Stimulated activated CD4-positive, alpha-beta T cell treated with anti-CD3 and anti-CD28 coated beads, Interleukin-15, amount 100 ng/mL, for 24 hours (primary cell): Measurements from ENCODE around the gene TSPAN9.
A peak's percentile ranks its signal among the peaks of the same experiment; 100 is the strongest.

Source experiments
- DNase-seq: peaks from one replicate; pipeline ENCODE4 v3.0.0-alpha.2; 2020

The TSPAN9 gene

GRCh38 chr12:3282384-3282670, 205.1 kb downstream of the TSPAN9 start:
- DNase-seq = no peak

DNA sequence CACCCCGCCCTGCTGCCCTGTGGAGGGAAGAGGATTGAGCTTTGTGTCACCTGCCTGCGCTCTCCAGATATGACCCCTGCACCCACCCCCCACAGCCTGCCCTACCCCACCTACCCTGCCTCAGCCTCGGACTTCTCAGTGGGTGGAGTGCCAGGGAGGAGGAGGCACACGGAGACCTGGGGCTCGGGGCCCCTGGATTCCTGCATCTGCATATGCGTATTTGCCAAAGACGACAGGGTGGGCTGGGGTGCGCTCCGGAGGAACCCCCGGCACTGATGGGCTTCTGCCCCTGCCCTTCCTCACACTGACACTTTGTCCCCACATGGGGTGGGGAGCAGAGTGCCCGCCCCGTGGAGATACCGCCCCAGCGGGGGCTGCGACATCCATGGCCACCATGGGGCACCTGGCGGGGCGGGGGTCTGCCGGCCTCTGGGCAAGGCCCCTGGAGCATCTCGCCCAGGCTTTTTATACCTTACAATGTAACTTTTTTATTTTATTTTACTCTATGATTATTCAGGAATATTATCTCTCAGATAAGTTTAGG, 206.0 kb downstream of the TSPAN9 start:
- DNase-seq = no peak

- DNase-seq = no peak
Measured at GRCh38 chr12:3284405-3284804, 207.2 kb downstream of the TSPAN9 start.

DNA sequence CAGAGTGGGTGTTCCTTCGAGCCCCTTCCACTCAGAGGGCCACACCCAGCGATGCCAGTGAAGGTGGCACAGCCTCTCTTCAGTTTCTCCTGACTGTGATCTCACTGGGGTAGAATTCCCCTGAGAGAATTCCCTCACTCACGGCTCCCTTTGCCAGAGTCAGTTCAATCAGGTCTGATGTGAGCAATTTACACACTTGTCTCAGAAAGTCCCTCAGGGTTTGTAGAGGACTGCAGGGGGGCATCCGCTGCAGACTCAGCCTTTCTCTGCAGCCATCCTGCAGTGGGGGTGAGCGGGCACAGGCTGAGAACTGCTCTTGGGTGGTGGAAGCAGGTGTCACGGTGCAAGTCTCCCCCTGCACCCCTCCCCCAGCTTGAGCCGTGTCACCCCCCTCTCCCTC, 208.4 kb downstream of the TSPAN9 start:
- DNase-seq = no peak

DNA sequence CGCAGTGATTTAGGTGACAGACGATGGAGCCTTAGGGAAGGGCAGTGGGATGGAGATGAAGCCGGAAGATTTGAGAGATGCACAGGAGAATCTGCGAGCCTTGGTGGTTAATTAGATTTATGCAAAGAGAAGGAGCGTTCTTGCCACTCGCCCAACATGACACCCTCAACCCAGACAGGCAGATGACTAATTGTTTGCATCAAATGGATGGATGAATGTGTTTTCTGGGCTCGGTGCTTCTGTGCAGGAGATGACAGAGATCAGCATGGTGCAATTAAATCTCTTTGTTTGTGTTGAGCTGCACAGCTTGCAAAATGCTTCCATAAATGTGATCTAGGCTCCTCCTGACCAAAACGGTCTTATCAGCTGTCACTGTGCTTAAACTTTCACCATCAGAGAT, 211.5 kb downstream of the TSPAN9 start:
- no peak for DNase-seq

GRCh38 chr12:3289702-3290101, 212.5 kb downstream of the TSPAN9 start:
- DNase-seq = no peak

DNA sequence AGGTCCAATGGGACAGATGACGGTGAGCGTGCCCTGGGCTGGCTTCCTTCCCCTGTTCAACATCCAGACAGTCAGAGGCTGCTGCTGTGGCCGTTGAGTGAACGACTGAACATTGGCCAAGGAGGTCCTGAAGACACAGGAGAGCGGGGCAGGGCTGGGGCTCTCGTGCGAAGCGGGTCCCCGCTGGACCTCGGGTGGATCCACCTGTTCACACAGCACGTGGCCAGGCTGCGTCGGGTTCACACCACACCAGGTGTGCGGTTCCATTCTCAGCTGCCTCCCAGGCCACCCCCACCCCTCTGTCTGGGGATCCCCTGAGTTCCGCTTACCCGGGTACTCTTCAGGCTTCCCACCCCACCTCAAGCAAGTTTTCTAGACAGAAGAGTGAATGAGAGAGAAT, 214.8 kb downstream of the TSPAN9 start:
- no peak for DNase-seq

GRCh38 chr12:3292677-3293412, 215.7 kb downstream of the TSPAN9 start:
- DNase-seq = no peak

- DNase-seq = no peak
Measured at GRCh38 chr12:3293446-3294161, 216.4 kb downstream of the TSPAN9 start.

DNA sequence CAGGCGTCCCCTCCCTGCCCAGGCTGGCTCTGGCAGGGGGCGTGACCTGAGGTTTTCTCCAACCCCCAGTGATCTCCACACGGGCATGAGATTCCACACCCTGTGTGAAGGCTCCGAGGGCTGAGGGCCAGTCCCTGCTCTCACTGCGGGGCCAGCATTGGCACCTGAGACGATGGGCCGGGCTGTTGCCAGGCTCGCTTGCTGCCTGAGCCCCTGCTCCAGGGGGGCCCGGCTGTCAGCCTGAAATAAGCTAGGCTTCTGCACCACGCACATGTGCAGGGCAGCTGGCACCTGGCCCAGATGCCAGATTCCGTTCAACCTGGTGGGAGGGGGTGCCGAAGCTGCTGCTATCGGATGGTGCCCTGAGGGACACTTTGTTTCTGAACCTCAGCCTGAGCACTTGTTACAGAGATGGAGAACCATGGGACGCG, 217.3 kb downstream of the TSPAN9 start:
- DNase-seq = no peak

DNA sequence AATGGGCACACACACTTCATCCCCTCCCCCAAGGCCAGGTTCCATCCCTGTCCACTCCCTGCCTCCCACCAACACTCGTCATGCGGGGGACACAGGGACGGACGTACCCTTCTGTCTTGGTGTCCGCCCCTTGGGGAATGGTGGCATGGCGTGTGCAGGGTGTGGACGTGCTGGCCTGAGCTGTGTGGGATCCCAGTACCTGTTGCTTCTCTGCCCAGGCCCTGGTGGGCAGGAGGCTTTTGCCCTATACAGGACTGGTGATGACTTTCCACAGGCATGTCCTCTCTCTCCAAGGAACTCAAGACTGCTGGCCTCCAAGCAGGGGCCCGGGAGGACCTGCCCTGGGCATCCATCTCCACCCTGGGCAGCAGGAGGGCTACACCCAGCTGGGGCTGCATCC, 218.0 kb downstream of the TSPAN9 start:
- DNase-seq = no peak

DNA sequence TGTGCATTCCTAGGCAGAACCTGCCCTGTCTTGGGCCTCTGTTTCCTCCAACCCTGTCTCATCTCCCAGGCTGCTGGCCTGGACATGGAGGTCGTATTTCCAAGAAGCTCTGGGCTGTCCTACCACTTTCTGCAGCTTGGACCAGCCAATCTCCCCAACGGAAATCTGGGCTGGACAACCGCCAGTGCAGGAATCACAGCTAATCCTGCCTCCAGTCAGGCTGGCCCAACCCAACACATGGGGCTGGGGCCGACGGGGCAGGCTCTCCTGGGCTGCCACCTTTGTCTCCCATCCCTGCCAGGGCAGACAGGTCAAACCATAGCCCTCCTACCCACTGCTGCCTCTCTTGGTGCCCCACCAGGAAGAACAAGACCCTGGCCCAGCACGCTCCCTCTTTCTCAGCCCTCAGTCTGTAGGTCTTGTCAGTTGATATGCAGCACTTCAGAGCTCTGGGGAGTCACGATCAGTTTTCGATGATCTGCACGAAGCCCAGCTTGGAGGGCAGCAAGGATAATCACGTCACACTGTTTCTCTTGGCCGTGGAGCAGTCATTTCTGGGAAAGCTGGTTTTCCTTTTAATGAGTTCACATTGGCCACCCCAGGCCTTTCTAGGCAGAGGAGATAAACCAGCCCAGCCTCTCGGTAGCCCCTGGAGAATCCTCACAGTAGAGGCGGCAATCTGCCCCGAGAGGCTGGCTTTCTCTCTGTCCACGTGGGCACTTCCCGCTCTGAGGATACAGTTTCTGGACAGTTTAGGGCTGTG, 218.6 kb downstream of the TSPAN9 start:
- DNase-seq = no peak

DNA sequence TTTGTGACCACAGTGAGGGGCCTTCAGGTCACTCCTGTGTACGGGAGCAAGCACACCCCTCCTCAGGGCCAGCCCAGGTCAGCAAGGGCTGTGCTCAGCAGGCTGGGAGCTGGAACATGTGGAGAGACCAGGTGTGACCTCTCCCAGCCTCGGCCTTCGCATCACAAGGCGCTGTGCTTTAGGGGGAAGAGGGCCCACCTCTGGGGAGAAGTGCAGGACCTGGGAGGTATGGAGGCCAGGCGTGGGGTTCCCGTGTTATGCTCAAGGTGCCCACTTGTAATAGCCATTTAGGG, 219.2 kb downstream of the TSPAN9 start:
- no peak for DNase-seq

DNA sequence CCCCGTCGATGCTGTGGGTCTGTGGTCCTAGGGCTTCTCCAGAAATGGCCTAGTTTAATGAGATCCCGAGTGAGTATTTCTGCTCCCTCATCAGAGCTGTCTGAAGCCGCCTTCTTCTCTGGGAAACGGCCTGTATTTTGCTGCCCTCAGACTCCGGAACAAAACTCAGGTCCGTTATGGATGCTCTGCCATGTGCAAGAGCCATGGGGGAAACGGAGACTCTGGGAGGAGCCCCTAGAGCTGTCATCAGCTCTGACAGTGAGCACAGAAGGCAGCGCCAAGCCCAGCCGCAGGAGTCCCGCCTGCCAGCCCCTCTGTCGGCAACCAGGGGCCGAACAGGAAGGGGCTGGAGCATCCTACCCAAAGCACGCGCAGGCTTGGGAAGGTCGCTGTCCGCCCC, 221.4 kb downstream of the TSPAN9 start:
- no peak for DNase-seq

- peak; percentile 90 for DNase-seq
Measured at GRCh38 chr12:3299929-3300832, 223.0 kb downstream of the TSPAN9 start.

- DNase-seq = no peak
Measured at GRCh38 chr12:3300833-3301401, 223.7 kb downstream of the TSPAN9 start.

GRCh38 chr12:3302401-3303041, 225.3 kb downstream of the TSPAN9 start:
- DNase-seq = no peak

- no peak for DNase-seq
Measured at GRCh38 chr12:3303410-3304136, 226.4 kb downstream of the TSPAN9 start.

GRCh38 chr12:3304436-3305165, 227.4 kb downstream of the TSPAN9 start:
- no peak for DNase-seq

GRCh38 chr12:3305464-3305863, 228.3 kb downstream of the TSPAN9 start:
- DNase-seq = no peak
